Measurements from ENCODE around the gene ITK. TPM values are rescaled to one million over a fixed set of nuclear protein-coding genes. Genes with fewer than 3 reads are reported as not detected.

Gene ITK
- total RNA-seq, 3 donors from 2014 or later (not counting 1 experiment from before 2014, with no cell fraction given), result 153 to 188 (median 186) TPM

GRCh38 chr5:157300564-157300963 is 119.9 kb downstream of the ITK start:
- Mint-ChIP-seq H3K9me3 (no peaks in the 10 kb centered on the region), H3K4me1 (peaks cover 54 to 63% of the 10 kb centered on the region in 2 donors), H3K27me3 (ENCODE audit: low read depth in 2 of 2) (no peaks in the 10 kb centered on the region), H3K36me3 (peaks cover 39% of the 10 kb centered on the region), H3K4me3 (no peak overlapping the region), H3K27ac (peak overlapping the region; percentile 79 to 91)
- intact Hi-C loops (cut with micrococcal nuclease), result no loop called here
- TF ChIP-seq, protein P1, sequence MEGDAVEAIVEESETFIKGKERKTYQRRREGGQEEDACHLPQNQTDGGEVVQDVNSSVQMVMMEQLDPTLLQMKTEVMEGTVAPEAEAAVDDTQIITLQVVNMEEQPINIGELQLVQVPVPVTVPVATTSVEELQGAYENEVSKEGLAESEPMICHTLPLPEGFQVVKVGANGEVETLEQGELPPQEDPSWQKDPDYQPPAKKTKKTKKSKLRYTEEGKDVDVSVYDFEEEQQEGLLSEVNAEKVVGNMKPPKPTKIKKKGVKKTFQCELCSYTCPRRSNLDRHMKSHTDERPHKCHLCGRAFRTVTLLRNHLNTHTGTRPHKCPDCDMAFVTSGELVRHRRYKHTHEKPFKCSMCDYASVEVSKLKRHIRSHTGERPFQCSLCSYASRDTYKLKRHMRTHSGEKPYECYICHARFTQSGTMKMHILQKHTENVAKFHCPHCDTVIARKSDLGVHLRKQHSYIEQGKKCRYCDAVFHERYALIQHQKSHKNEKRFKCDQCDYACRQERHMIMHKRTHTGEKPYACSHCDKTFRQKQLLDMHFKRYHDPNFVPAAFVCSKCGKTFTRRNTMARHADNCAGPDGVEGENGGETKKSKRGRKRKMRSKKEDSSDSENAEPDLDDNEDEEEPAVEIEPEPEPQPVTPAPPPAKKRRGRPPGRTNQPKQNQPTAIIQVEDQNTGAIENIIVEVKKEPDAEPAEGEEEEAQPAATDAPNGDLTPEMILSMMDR (IDR thresholded peaks at IDR 0.05), result no peak
- DNase-seq (no peak), ATAC-seq (no peak)
- Histone ChIP-seq H3K36me3 (ENCODE audit: control insufficient read depth, insufficient read depth, low read length) (peaks cover 85% of the 10 kb centered on the region), H3K9me3 (ENCODE audit: control insufficient read depth, insufficient read depth, low read length) (no peaks in the 10 kb centered on the region), H3K4me1 (ENCODE audit: control insufficient read depth, insufficient read depth, low read length) (peaks cover 13% of the 10 kb centered on the region), H3K27me3 (ENCODE audit: control insufficient read depth, insufficient read depth, low read length) (no peaks in the 10 kb centered on the region), H3K27ac (ENCODE audit: low read length) (no peak overlapping the region), H3K4me3 (ENCODE audit: low read length) (no peak overlapping the region)
- 97% methylated on average over 10 of the region's 10 CpGs for WGBS (ENCODE audit: insufficient coverage)

- no peaks in the 10 kb centered on the region for H3K9me3 ChIP-seq (ENCODE audit: control insufficient read depth, insufficient read depth, low read length)
- Mint-ChIP-seq H3K9me3 (no peaks in the 10 kb centered on the region), H3K27ac (peak overlapping the region; percentile 79 to 91), H3K36me3 (peaks cover 35% of the 10 kb centered on the region), H3K4me3 (no peak overlapping the region), H3K27me3 (ENCODE audit: low read depth in 2 of 2) (no peaks in the 10 kb centered on the region), H3K4me1 (peaks cover 55 to 64% of the 10 kb centered on the region in 2 donors)
- TF ChIP-seq, protein P1 (IDR thresholded peaks at IDR 0.05), result no peak
- DNase-seq (no peak), ATAC-seq (no peak)
- H3K27me3 ChIP-seq (ENCODE audit: control insufficient read depth, insufficient read depth, low read length), result no peaks in the 10 kb centered on the region
- peaks cover 18% of the 10 kb centered on the region for H3K4me1 ChIP-seq (ENCODE audit: control insufficient read depth, insufficient read depth, low read length)
- intact Hi-C loops (cut with micrococcal nuclease), result no loop called here
- no peak overlapping the region for H3K4me3 ChIP-seq (ENCODE audit: low read length)
- H3K27ac ChIP-seq (ENCODE audit: low read length), result no peak overlapping the region
- H3K36me3 ChIP-seq (ENCODE audit: control insufficient read depth, insufficient read depth, low read length), result peaks cover 85% of the 10 kb centered on the region
Measured at GRCh38 chr5:157301066-157301465, 120.4 kb downstream of the ITK start.

GRCh38 chr5:157303023-157303422 is 122.4 kb downstream of the ITK start:
- TF ChIP-seq, protein P1 (IDR thresholded peaks at IDR 0.05), result no peak
- H3K4me1 Mint-ChIP-seq, result peaks cover 63 to 70% of the 10 kb centered on the region in 2 donors

DNA sequence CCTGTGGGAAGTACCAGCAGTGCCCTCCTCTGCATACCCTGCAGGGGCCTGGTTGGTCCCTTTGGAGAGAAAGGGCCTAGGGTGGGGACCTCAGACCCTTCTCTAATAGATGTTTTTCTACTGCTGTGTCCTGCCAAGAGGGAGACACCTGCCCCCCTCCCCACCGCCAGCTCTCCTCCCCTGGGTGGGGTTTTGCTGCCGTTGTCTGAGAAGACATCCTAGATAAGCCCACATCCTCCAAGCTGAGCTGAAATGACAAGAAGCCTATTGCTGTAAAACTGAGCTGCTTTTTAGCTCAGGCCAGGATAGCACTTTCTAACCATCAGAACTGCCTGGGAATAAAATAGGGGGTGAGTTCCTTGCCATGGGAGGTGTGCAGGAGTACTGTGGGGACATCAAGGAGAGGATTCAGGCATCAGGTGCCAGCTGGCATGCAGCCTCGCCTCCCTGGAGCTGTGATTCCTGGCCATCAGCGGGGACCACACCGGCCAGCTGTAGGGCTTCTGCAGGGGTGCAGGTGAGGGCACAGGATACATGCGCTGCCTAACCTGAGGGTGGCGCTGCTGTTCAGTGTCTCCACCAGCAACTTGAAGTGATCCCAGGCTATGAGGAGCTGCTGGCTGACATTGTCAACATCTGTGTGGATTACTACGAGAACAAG is 123.2 kb downstream of the ITK start:
- Mint-ChIP-seq H3K9me3 (no peaks in the 10 kb centered on the region), H3K4me1 (peaks cover 68 to 77% of the 10 kb centered on the region in 2 donors), H3K4me3 (peak overlapping the region; percentile 60), H3K27ac (peak overlapping the region; percentile 79 to 91), H3K36me3 (peaks cover 15% of the 10 kb centered on the region), H3K27me3 (ENCODE audit: low read depth in 2 of 2) (no peaks in the 10 kb centered on the region)
- Histone ChIP-seq H3K27ac (ENCODE audit: low read length) (peak overlapping the region; percentile 28), H3K4me3 (ENCODE audit: low read length) (no peak overlapping the region), H3K9me3 (ENCODE audit: control insufficient read depth, insufficient read depth, low read length) (peaks cover 4% of the 10 kb centered on the region), H3K4me1 (ENCODE audit: control insufficient read depth, insufficient read depth, low read length) (peaks cover 45% of the 10 kb centered on the region), H3K27me3 (ENCODE audit: control insufficient read depth, insufficient read depth, low read length) (no peaks in the 10 kb centered on the region), H3K36me3 (ENCODE audit: control insufficient read depth, insufficient read depth, low read length) (peaks cover 82% of the 10 kb centered on the region)
- ATAC-seq (peak; percentile 40 to 54 (median 45)), DNase-seq (peak in 1 of 2 donors; percentile 74)
- TF ChIP-seq, protein P1 (IDR thresholded peaks at IDR 0.05), result no peak
- intact Hi-C loops (cut with micrococcal nuclease), result no loop called here
- 88% methylated on average over 8 of the region's 8 CpGs for WGBS (ENCODE audit: insufficient coverage)

More at GRCh38 chr5:157303023-157303422, 122.4 kb downstream of the ITK start:
- DNase-seq (no peak), ATAC-seq (no peak)
- peaks cover 23% of the 10 kb centered on the region for H3K36me3 Mint-ChIP-seq
- 96% methylated on average over 5 of the region's 5 CpGs for WGBS (ENCODE audit: insufficient coverage)
- no peak overlapping the region for H3K4me3 Mint-ChIP-seq
- Histone ChIP-seq H3K27ac (ENCODE audit: low read length) (peak overlapping the region; percentile 28), H3K27me3 (ENCODE audit: control insufficient read depth, insufficient read depth, low read length) (no peaks in the 10 kb centered on the region), H3K36me3 (ENCODE audit: control insufficient read depth, insufficient read depth, low read length) (peaks cover 82% of the 10 kb centered on the region), H3K4me1 (ENCODE audit: control insufficient read depth, insufficient read depth, low read length) (peaks cover 37% of the 10 kb centered on the region), H3K4me3 (ENCODE audit: low read length) (no peak overlapping the region), H3K9me3 (ENCODE audit: control insufficient read depth, insufficient read depth, low read length) (peaks cover 4% of the 10 kb centered on the region)
- H3K27me3 Mint-ChIP-seq (ENCODE audit: low read depth in 2 of 2), result no peaks in the 10 kb centered on the region
- H3K9me3 Mint-ChIP-seq, result no peaks in the 10 kb centered on the region
- intact Hi-C loops (cut with micrococcal nuclease), result no loop called here
- peak overlapping the region; percentile 79 to 91 for H3K27ac Mint-ChIP-seq

Measured in natural killer cell (primary cell).